ENCODE data around the gene SLC15A5.

- TF ChIP-seq POLR2A (IDR thresholded peaks at IDR 0.05): no peak
- no peak for TF ChIP-seq CTCF (IDR thresholded peaks at IDR 0.05)
- no peak for TF ChIP-seq POLR2AphosphoS5 (IDR thresholded peaks at IDR 0.05)
Measured at GRCh38 chr12:16300122-16300521, 22.6 kb upstream of the SLC15A5 start.

All from breast epithelium (tissue), 3 donors.